AG04450 (cell line): ENCODE data around the gene KRTAP10-9. TPM values are rescaled to one million over a fixed set of nuclear protein-coding genes. Genes with fewer than 3 reads are reported as not detected.
"Not testable (repeated sequence)": the region's sequence is repeated elsewhere in the genome, so short reads cannot be mapped to it uniquely, and the experiment has no call there.

Experiments
- CTCF ChIA-PET: fragments of 300-600, 350-600 bp; formaldehyde crosslinking; extraction: SDS; loops from one replicate; lab custom pipeline; 2022; ENCODE audit warnings: antibody characterized with exemption, inconsistent platforms; lab: Charles Lee
- POLR2A ChIA-PET: fragments of 350-600 bp; formaldehyde crosslinking; extraction: SDS; loops from one replicate; lab custom pipeline; 2021; ENCODE audit warnings: antibody characterized with exemption, inconsistent platforms; lab: Yijun Ruan, JAX
- DNase-seq: peaks from one replicate; pipeline ENCODE4 v3.0.0-alpha.2; 2011; ENCODE audit warnings: low read depth, low spot score
- H3K27ac ChIP-seq: one replicate; pipeline ENCODE4 v1.5.1; 2012; ENCODE audit warnings: low read depth, low read length, control low read depth
- H3K27me3 ChIP-seq: one replicate; pipeline ENCODE4 v1.6.0; 2012; ENCODE audit warnings: low read length; ENCODE audit not compliant: control insufficient read depth, insufficient read depth
- H3K4me3 ChIP-seq: 2 replicates; pipeline ENCODE4 v1.5.1; 2011; ENCODE audit warnings: mild to moderate bottlenecking, low read depth, low read length, control low read depth
- H3K9me3 ChIP-seq: 2 replicates; pipeline ENCODE4 v1.5.1; 2012; ENCODE audit warnings: low read length; ENCODE audit not compliant: control insufficient read depth, insufficient read depth
- polyA plus RNA-seq: library from polyadenylated mRNA; depleted of rRNA; stranded (reverse); fragments of >200 nt; gene quantifications from 2 replicates; pipeline ENCODE4 v1.2.3, GENCODE V29; 2011
- TF ChIP-seq, protein P1 (sequence below): IDR thresholded peaks from 2 replicates; pipeline ENCODE4 v1.5.1; 2011; ENCODE audit warnings: low read depth, low read length, control low read depth, inconsistent platforms

Gene KRTAP10-9
- polyA plus RNA-seq, 1 experiment, result not detected

DNA sequence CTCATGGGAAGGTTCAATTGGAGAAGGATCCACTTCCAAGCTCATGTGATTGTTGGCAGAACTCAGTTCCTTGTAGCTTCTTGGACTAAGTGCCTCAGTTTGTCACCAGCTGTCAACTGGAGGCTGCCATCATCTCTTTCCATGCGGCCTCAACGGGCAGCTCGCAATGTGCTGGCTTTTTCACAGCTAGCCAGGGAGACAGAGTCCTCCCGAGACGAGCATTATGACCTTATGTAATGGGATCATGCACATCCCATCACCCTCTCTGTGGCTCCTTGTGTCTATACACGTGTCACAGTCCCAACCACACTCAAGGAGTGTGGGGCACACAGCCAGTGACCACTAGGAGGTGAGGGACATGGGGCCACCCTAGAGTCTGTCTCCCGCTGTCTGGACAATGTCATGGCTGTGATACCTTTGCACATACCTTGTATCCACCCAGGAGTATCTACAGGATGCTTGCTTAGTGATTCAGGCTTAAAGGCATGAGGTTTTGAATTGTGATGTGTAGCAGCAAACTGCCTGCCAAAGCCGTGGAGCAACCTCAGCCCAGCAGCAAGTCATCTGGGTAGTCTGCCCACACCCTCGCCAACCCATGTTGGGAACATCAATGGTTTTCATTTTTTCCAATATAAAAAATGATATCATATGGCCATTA is 30.7 kb upstream of the KRTAP10-9 start:
- H3K27ac ChIP-seq, result no peak overlapping the region
- ChIA-PET POLR2A (no interaction called here), CTCF (no interaction called here)
- no peaks in the 10 kb centered on the region; the same call in 1 of the 2 replicates for H3K9me3 ChIP-seq
- no peak overlapping the region for H3K4me3 ChIP-seq
- TF ChIP-seq, protein P1, sequence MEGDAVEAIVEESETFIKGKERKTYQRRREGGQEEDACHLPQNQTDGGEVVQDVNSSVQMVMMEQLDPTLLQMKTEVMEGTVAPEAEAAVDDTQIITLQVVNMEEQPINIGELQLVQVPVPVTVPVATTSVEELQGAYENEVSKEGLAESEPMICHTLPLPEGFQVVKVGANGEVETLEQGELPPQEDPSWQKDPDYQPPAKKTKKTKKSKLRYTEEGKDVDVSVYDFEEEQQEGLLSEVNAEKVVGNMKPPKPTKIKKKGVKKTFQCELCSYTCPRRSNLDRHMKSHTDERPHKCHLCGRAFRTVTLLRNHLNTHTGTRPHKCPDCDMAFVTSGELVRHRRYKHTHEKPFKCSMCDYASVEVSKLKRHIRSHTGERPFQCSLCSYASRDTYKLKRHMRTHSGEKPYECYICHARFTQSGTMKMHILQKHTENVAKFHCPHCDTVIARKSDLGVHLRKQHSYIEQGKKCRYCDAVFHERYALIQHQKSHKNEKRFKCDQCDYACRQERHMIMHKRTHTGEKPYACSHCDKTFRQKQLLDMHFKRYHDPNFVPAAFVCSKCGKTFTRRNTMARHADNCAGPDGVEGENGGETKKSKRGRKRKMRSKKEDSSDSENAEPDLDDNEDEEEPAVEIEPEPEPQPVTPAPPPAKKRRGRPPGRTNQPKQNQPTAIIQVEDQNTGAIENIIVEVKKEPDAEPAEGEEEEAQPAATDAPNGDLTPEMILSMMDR, result no peak
- peaks cover 14% of the 10 kb centered on the region for H3K27me3 ChIP-seq
- DNase-seq, result no peak

DNA sequence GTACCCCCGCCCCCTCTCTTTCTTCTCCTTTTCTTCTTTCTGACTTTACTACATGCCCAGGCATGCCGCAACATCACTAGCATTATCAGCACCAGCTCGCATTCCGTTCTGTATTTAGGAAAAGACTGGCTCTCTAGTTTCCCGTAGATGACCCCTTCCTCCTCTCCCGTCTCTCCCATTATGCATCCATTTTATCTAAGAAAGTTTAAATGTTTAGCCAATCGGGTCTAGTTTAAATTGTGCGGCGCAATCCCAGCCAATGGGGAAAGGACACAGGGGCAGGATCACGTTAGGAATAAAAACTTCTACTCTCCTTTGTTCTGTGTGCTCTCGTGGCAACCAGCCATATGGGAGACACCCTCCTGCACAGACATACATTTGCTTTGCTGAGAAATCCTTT is 28.8 kb upstream of the KRTAP10-9 start:
- CTCF ChIA-PET, result no interaction called here
- no peak for DNase-seq
- peaks cover 12% of the 10 kb centered on the region for H3K27me3 ChIP-seq
- POLR2A ChIA-PET, result no interaction called here
- no peaks in the 10 kb centered on the region; the same call in 1 of the 2 replicates for H3K9me3 ChIP-seq
- H3K4me3 ChIP-seq, result no peak overlapping the region
- TF ChIP-seq, protein P1, result no peak
- no peak overlapping the region for H3K27ac ChIP-seq

DNA sequence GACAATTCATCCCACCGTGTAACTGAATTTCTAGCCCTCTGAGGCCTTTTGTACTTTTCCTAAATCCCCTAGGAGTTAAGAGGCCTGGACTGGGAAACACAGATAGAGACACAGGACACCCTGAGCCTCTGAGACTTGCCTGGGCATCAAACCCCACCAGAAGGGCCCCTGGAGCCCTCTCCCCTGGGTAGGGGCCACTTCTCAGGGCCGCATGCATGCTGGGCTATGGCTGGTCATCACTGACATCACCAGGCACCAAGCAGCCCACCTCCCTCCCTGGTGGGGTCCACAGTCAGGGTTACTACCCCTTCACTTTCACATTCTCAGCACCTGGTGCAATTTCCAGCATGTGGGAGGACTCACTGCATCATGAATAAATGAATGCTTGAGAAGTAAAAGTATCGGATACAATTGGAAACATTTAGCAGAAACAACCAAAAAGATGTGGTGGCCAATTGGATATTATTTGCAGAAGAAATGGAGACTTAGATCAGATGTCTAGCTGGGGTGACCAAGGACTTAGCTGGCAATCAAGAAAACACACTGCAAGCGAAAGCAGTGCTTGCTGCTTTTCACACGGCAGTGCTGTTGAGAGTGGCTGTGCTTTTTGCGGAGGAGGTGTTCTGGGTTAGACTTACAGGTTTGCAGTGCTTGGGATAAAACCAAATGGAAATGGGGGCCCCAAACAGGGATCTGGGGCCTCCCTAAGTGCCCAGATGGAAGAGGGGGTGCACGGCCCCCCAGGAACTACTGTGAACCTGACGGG is 27.4 kb upstream of the KRTAP10-9 start:
- TF ChIP-seq, protein P1, result no peak
- POLR2A ChIA-PET, result no interaction called here
- no peak overlapping the region for H3K27ac ChIP-seq
- no peak for DNase-seq
- peaks cover 4% of the 10 kb centered on the region for H3K27me3 ChIP-seq
- H3K9me3 ChIP-seq, result no peaks in the 10 kb centered on the region; the same call in 1 of the 2 replicates
- CTCF ChIA-PET, result no interaction called here
- no peak overlapping the region for H3K4me3 ChIP-seq

- H3K27me3 ChIP-seq, POLR2A ChIA-PET, H3K27ac ChIP-seq, CTCF ChIA-PET, H3K4me3 ChIP-seq, H3K9me3 ChIP-seq, DNase-seq: not testable (repeated sequence)
Observed at GRCh38 chr21:44600118-44600978, 26.5 kb upstream of the KRTAP10-9 start, which contains the start of gene KRTAP10-7. KRTAP10-7 (plus strand) TSS chr21:44600597; CDS start chr21:44600622, 25 bp downstream.

DNA sequence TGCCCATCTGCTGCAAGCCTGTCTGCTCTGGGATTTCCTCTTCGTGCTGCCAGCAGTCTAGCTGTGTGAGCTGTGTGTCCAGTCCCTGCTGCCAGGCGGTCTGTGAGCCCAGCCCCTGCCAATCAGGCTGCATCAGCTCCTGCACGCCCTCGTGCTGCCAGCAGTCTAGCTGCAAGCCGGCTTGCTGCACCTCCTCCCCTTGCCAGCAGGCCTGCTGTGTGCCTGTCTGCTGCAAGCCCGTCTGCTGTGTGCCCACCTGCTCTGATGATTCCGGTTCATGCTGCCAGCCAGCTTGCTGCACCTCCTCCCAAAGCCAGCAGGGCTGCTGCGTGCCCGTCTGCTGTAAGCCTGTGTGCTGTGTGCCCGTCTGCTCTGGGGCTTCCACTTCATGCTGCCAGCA is 25.8 kb upstream of the KRTAP10-9 start:
- H3K4me3 ChIP-seq, POLR2A ChIA-PET, H3K27ac ChIP-seq, CTCF ChIA-PET, DNase-seq, H3K9me3 ChIP-seq, H3K27me3 ChIP-seq: not testable (repeated sequence)
